ENCODE measurements around the gene CD247. TPM values are rescaled to one million over a fixed set of nuclear protein-coding genes. Genes with fewer than 3 reads are reported as not detected.

Gene CD247
- total RNA-seq, 4 donors from 2014 or later: 2.0 to 4.7 (median 2.6) TPM

GRCh38 chr1:167433884-167434283 lies 84.4 kb downstream of the CD247 start:
- ATAC-seq (ENCODE audit: low FRiP score) (no peak), DNase-seq (ENCODE audit: low spot score) (no peak)

GRCh38 chr1:167432780-167433179 lies 85.5 kb downstream of the CD247 start:
- TF ChIP-seq, protein P1, sequence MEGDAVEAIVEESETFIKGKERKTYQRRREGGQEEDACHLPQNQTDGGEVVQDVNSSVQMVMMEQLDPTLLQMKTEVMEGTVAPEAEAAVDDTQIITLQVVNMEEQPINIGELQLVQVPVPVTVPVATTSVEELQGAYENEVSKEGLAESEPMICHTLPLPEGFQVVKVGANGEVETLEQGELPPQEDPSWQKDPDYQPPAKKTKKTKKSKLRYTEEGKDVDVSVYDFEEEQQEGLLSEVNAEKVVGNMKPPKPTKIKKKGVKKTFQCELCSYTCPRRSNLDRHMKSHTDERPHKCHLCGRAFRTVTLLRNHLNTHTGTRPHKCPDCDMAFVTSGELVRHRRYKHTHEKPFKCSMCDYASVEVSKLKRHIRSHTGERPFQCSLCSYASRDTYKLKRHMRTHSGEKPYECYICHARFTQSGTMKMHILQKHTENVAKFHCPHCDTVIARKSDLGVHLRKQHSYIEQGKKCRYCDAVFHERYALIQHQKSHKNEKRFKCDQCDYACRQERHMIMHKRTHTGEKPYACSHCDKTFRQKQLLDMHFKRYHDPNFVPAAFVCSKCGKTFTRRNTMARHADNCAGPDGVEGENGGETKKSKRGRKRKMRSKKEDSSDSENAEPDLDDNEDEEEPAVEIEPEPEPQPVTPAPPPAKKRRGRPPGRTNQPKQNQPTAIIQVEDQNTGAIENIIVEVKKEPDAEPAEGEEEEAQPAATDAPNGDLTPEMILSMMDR (IDR thresholded peaks at IDR 0.05): no peak
- ATAC-seq (ENCODE audit: low FRiP score): no peak
- DNase-seq (ENCODE audit: low spot score): no peak

More at GRCh38 chr1:167433884-167434283, 84.4 kb downstream of the CD247 start:
- TF ChIP-seq, protein P1 (IDR thresholded peaks at IDR 0.05): no peak

- TF ChIP-seq, protein P1 (IDR thresholded peaks at IDR 0.05): no peak
- ATAC-seq (ENCODE audit: low FRiP score) (no peak), DNase-seq (ENCODE audit: low spot score) (no peak)
Observed at GRCh38 chr1:167431909-167432650, 86.2 kb downstream of the CD247 start.

DNA sequence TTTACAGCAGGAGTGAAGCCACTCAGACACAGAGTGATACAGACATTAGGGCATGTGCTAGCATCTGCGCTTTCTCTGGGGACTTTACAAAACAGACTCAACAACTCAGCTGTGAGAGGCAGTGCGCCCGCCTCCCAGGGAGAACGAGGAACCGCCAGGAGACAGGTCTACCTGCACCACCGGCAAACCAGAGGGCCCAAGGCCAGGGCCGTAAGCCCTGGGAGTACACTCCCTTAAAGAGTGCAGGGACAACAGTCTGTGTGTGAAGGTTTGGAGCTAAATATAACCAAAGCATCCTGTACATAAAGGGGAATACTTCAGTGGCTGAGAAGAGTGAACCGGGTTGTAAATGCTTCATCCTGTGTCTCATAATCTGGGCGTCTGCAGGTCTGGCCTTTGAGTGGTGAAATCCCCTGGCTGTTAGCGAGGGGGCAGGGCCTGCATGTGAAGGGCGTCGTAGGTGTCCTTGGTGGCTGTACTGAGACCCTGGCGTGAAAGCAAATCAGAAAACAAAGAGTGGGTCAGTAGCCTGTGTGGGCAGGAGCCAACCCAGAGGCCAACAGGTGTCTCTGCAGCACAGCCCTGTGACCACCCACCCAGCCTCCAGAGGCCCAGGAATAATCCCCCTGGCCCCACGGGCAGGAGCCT lies 86.9 kb downstream of the CD247 start:
- TF ChIP-seq, protein P1 (IDR thresholded peaks at IDR 0.05): no peak
- DNase-seq (ENCODE audit: low spot score): no peak
- no peak for ATAC-seq (ENCODE audit: low FRiP score)

DNA sequence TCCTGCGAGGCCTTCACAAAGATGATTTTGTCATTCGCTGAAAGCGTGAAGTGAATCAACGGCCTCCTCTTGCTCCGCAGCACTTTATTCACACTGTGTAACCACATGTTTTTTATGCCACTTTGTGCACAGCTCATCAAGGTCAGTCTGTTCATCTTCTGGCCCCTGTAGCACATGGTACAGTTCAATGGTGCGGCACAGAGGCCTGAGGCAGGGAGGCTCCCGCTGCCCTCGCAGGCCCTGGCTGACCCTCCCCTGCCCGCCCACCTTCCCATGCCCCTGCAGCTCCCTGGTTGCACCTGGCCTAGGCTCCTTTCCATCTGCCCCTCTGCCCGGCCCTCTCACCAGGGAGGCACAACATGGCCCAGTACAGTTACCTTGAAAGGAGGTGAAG lies 87.5 kb downstream of the CD247 start:
- no peak for ATAC-seq (ENCODE audit: low FRiP score)
- TF ChIP-seq, protein P1 (IDR thresholded peaks at IDR 0.05): no peak
- no peak for DNase-seq (ENCODE audit: low spot score)

DNA sequence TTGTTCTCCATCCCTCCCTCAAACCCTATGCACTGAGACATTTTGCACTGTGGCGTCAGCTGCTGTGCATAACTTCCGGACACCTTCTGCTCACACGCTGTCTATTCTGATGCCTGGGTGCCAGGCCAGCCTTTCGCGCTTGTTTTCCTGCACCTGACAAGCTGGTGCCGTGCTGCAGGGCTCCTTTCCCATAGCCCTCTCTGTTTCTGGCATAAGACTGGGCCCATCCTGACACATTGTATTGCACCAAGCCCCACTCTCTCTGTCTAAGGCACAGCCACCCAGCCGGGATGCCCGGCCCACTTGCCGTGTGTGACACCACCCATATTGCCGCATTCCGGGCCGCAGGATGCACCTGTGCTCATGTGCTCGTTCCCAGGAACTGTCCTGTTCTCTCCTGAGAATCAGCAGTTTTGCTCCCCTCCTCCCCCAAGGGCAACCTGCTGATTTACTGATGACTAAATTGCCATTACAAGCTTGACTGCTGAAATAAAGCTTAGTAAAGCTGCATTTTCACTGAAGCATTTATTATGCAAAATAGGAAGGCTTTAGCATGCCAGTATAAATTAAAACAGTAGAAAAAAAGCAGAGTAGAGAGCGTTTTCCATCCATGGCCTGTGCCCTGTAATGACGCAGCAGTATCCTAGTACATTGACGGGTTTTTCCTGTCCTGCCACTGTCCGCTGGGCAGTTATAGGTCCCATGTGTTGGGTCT lies 88.0 kb downstream of the CD247 start:
- TF ChIP-seq, protein P1 (IDR thresholded peaks at IDR 0.05): no peak
- no peak for DNase-seq (ENCODE audit: low spot score)

More for the DNA sequence above, 88.0 kb downstream of the CD247 start:
- ATAC-seq (ENCODE audit: low FRiP score): no peak
